ENCODE data around the gene ZNF396. TPM values are rescaled to one million over a fixed set of nuclear protein-coding genes. Genes with fewer than 3 reads are reported as not detected.

The ZNF396 gene
- polyA plus RNA-seq, 2 of the 4 experiments (the other 2 are of a cell fraction) = 0.94 to 1.3 TPM

DNA sequence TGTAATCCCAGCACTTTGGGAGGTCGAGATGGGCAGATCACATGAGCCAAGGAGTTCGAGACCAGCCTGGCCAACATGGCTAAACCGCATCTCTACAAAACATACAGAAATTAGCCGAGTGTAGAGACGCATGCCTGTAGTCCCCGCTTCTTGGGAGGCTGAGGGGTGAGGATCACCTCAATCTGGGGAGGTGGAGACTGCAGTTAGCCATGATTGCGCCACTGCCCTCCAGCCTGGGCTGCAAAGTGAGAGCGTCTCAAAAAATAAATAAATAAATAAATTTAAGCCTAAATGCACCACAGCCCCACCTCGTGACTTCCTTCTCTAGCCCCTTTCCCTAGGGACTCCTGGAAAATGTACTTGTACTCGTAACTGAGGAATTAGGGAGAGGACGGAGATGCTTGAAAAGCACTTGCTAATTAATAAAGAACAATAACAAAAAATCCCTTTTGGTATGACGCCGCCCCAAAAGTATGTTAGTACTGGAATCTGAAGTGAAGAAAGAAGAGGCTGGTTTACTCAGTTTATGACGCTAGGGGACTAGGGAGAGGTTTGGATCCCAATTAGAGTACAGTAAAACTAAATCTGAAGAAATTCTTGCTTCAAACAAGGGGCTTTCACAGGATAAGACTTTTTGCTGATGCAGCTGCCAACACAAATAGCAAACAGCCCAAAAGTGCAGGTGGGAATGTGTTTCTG, 887 bp upstream of the ZNF396 start:
- no peak overlapping the region for H3K4me3 ChIP-seq
- H3K9me3 ChIP-seq = no peaks in the 10 kb centered on the region
- no peaks in the 10 kb centered on the region for H3K4me1 ChIP-seq
- TF ChIP-seq HOXB13 (CRISPR knock-in tag; IDR thresholded peaks at IDR 0.05; ENCODE audit: low read depth) (no peak), RAD21 (conservative IDR thresholded peaks at IDR 0.05 in 1 of 2, IDR thresholded peaks at IDR 0.05 in 1 of 2) (no peak), NR3C1 (IDR thresholded peaks at IDR 0.05) (no peak), HOXA7 (CRISPR knock-in tag; IDR thresholded peaks at IDR 0.05) (no peak), USF2 (IDR thresholded peaks at IDR 0.05) (no peak), NPAS2 (CRISPR knock-in tag; IDR thresholded peaks at IDR 0.05; ENCODE audit: borderline replicate concordance) (no peak), RNF2 (IDR thresholded peaks at IDR 0.05; ENCODE audit: borderline replicate concordance, low read depth) (no peak), RFX5 (IDR thresholded peaks at IDR 0.05) (no peak), ZC3H11A (IDR thresholded peaks at IDR 0.05) (no peak), E2F6 (IDR thresholded peaks at IDR 0.05; ENCODE audit: borderline replicate concordance, low read depth) (no peak), CBX2 (IDR thresholded peaks at IDR 0.05; ENCODE audit: borderline replicate concordance, low read depth) (no peak), SREBF2 (IDR thresholded peaks at IDR 0.05) (no peak), POLR2AphosphoS2 (conservative IDR thresholded peaks at IDR 0.05; ENCODE audit: low read length) (no peak), MAZ (IDR thresholded peaks at IDR 0.05; ENCODE audit: borderline replicate concordance, low read depth, low read length) (no peak), BHLHE40 (IDR thresholded peaks at IDR 0.05; ENCODE audit: low read depth, low read length) (no peak), CHD4 (IDR thresholded peaks at IDR 0.05; ENCODE audit: borderline replicate concordance) (no peak), CTCF (IDR thresholded peaks at IDR 0.05) (no peak)
- TF ChIP-seq, protein P1, sequence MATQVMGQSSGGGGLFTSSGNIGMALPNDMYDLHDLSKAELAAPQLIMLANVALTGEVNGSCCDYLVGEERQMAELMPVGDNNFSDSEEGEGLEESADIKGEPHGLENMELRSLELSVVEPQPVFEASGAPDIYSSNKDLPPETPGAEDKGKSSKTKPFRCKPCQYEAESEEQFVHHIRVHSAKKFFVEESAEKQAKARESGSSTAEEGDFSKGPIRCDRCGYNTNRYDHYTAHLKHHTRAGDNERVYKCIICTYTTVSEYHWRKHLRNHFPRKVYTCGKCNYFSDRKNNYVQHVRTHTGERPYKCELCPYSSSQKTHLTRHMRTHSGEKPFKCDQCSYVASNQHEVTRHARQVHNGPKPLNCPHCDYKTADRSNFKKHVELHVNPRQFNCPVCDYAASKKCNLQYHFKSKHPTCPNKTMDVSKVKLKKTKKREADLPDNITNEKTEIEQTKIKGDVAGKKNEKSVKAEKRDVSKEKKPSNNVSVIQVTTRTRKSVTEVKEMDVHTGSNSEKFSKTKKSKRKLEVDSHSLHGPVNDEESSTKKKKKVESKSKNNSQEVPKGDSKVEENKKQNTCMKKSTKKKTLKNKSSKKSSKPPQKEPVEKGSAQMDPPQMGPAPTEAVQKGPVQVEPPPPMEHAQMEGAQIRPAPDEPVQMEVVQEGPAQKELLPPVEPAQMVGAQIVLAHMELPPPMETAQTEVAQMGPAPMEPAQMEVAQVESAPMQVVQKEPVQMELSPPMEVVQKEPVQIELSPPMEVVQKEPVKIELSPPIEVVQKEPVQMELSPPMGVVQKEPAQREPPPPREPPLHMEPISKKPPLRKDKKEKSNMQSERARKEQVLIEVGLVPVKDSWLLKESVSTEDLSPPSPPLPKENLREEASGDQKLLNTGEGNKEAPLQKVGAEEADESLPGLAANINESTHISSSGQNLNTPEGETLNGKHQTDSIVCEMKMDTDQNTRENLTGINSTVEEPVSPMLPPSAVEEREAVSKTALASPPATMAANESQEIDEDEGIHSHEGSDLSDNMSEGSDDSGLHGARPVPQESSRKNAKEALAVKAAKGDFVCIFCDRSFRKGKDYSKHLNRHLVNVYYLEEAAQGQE (IDR thresholded peaks at IDR 0.05) = no peak
- DNase-seq (ENCODE audit: low read depth in 1 of 2, low spot score in 1 of 2) (no peak), ATAC-seq (no peak), FAIRE-seq (no peak)
- POLR2A ChIA-PET = no interaction called here
- no peak overlapping the region for H3K27ac ChIP-seq
- CTCF ChIA-PET = no interaction called here
- WGBS (ENCODE audit: missing lambda C conversion rate) = 68% methylated on average over 11 of the region's 14 CpGs
- peak overlapping the region; percentile 80; the same call in 2 of the 3 replicates for H3K4me2 ChIP-seq

DNA sequence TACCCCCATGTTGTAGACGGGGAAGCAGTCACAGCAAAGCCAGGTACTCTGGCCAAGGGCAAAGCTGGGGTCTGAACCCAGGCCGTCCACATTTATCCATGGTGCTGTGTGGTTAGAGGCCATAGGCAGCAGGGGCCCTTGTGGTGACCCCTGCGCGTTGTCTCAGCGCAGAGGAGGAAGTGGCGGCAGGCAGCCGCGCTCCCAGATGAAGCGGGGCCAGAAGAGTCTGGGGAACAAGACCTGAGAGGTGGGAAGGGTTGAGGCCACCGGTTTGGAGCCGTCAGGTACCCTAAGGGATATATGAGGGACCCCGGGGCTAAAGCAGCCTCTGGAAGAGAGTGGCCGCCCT, 770 bp downstream of the ZNF396 start:
- peak; percentile 55 to 59 for ATAC-seq
- peak overlapping the region; percentile 86 to 97 for H3K27ac ChIP-seq
- POLR2A ChIA-PET = no interaction called here
- H3K4me2 ChIP-seq = peak overlapping the region; percentile 80
- no peak for FAIRE-seq
- WGBS (ENCODE audit: missing lambda C conversion rate) = 63% methylated on average over 11 of the region's 13 CpGs
- peak overlapping the region; percentile 89 for H3K4me3 ChIP-seq
- no peaks in the 10 kb centered on the region for H3K4me1 ChIP-seq
- no peaks in the 10 kb centered on the region for H3K9me3 ChIP-seq
- no peak for DNase-seq (ENCODE audit: low read depth in 1 of 2, low spot score in 1 of 2)
- CTCF ChIA-PET = no interaction called here
- TF ChIP-seq CBX2 (IDR thresholded peaks at IDR 0.05; ENCODE audit: borderline replicate concordance, low read depth) = no peak
- TF ChIP-seq POLR2AphosphoS2 (conservative IDR thresholded peaks at IDR 0.05; ENCODE audit: low read length) = no peak
- no peak for TF ChIP-seq RNF2 (IDR thresholded peaks at IDR 0.05; ENCODE audit: borderline replicate concordance, low read depth)
- TF ChIP-seq NFE2L2 (conservative IDR thresholded peaks at IDR 0.05; ENCODE audit: low read length) = no peak
- TF ChIP-seq, protein P2, sequence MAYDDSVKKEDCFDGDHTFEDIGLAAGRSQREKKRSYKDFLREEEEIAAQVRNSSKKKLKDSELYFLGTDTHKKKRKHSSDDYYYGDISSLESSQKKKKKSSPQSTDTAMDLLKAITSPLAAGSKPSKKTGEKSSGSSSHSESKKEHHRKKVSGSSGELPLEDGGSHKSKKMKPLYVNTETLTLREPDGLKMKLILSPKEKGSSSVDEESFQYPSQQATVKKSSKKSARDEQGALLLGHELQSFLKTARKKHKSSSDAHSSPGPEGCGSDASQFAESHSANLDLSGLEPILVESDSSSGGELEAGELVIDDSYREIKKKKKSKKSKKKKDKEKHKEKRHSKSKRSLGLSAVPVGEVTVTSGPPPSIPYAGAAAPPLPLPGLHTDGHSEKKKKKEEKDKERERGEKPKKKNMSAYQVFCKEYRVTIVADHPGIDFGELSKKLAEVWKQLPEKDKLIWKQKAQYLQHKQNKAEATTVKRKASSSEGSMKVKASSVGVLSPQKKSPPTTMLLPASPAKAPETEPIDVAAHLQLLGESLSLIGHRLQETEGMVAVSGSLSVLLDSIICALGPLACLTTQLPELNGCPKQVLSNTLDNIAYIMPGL (CRISPR knock-in tag; IDR thresholded peaks at IDR 0.05; ENCODE audit: borderline replicate concordance) = no peak
- TF ChIP-seq, protein P3, sequence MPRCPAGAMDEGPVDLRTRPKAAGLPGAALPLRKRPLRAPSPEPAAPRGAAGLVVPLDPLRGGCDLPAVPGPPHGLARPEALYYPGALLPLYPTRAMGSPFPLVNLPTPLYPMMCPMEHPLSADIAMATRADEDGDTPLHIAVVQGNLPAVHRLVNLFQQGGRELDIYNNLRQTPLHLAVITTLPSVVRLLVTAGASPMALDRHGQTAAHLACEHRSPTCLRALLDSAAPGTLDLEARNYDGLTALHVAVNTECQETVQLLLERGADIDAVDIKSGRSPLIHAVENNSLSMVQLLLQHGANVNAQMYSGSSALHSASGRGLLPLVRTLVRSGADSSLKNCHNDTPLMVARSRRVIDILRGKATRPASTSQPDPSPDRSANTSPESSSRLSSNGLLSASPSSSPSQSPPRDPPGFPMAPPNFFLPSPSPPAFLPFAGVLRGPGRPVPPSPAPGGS (IDR thresholded peaks at IDR 0.05) = no peak
- no peak for TF ChIP-seq BHLHE40 (IDR thresholded peaks at IDR 0.05; ENCODE audit: low read depth, low read length)
